Transverse colon (tissue), 4 donors: Measurements from ENCODE around the gene OXTR. TPM values are rescaled to one million over a fixed set of nuclear protein-coding genes. Genes with fewer than 3 reads are reported as not detected.

ENCODE experiments used
- DNase-seq: peaks from one replicate; pipeline ENCODE4 v3.0.0-alpha.2; 2019
- H3K27ac ChIP-seq, 4 donors: fragments of 200-600 bp; sonication (generic); 2 replicates each; pipeline ENCODE4 v1.5.1; 2016 to 2018; ENCODE audit warnings: inconsistent platforms in 4 of 4
- H3K27me3 ChIP-seq: fragments of 200-600 bp; sonication (generic); 2 replicates; pipeline ENCODE4 v1.5.1; 2017; ENCODE audit warnings: inconsistent platforms
- H3K36me3 ChIP-seq, 4 donors: fragments of 200-600 bp; sonication (generic); 2 replicates each; pipeline ENCODE4 v1.5.1; 2017 to 2019; ENCODE audit warnings: inconsistent platforms in 4 of 4
- H3K4me1 ChIP-seq, 4 donors: fragments of 200-600 bp; sonication (generic); 2 replicates each; pipeline ENCODE4 v1.5.1; 2017 to 2020; ENCODE audit warnings: inconsistent platforms in 4 of 4
- H3K4me3 ChIP-seq, 4 donors: fragments of 200-600 bp; sonication (generic); 1 replicate in 1 of 4; 2 replicates in 3 of 4; pipeline versions ENCODE4 v1.5.1 to v1.6.1; 2017 to 2019; ENCODE audit warnings: inconsistent platforms in 4 of 4
- H3K9me3 ChIP-seq, 2 donors: fragments of 200-600 bp; sonication (generic); 2 replicates each; pipeline ENCODE4 v1.5.1; 2017 to 2019; ENCODE audit warnings: inconsistent platforms in 2 of 2
- CTCF ChIP-seq, 5 experiments: fragments of 200-600 bp in 3 of 5; fragments of 450-650 bp in 2 of 5; sonication (generic) in 3 of 5; IDR thresholded peaks; 1 replicate in 2 of 5; 2 replicates in 3 of 5; pipeline ENCODE4 v1.5.1; 2016 to 2017; ENCODE audit warnings: antibody characterized with exemption in 5 of 5, inconsistent platforms in 3 of 5, mild to moderate bottlenecking in 2 of 5, moderate library complexity in 1 of 5
- EP300 ChIP-seq: sonication (generic); formaldehyde crosslinking; IDR thresholded peaks from one replicate; pipeline ENCODE4 v1.6.1; 2017; ENCODE audit warnings: antibody characterized with exemption, low read depth
- POLR2A ChIP-seq: fragments of 450-650 bp; IDR thresholded peaks from one replicate; pipeline ENCODE4 v1.6.1; 2016; ENCODE audit warnings: antibody characterized with exemption, mild to moderate bottlenecking, moderate library complexity
- POLR2AphosphoS5 ChIP-seq, 3 donors: sonication (generic); formaldehyde crosslinking; IDR thresholded peaks; one replicate each; pipeline ENCODE4 v1.6.1; 2016; ENCODE audit warnings: antibody characterized with exemption in 3 of 3
- WGBS, 2 donors: methylation state at CpG; one replicate each; pipeline ENCODE4 v1.1.5; 2018; ENCODE audit warnings: low coverage in 1 of 2; 5-methylcytosine and 5-hydroxymethylcytosine counted together
- in situ Hi-C, 4 donors: fragments of 200-750 bp; cut with MboI; loops; one replicate each; pipeline versions ENCODE4 v1.15.0 to v1.15.1; 2017; ENCODE audit warnings: low sequenced_read_pairs in 3 of 4, low pct_ligation_motif_present in 1 of 4, low pct_unique_long_range_greater_than_20kb in 1 of 4
- intact Hi-C: fragments of 100-400 bp; cut with DNase I; formaldehyde crosslinking; loops from one replicate; pipeline ENCODE4 v1.15.1; 2023; ENCODE audit warnings: low total_unique reads
- total RNA-seq, 4 donors: library from RNA; depleted of rRNA; stranded (reverse); fragments of >200 nt; gene quantifications; one replicate each; pipeline ENCODE4 v1.1.0, GENCODE V29; 2016

Gene OXTR
- total RNA-seq, 4 donors from 2014 or later, result 0.27 to 1.1 TPM; not detected in 2

- in situ Hi-C loops, result no loop called here
- Histone ChIP-seq H3K4me1 (peaks cover 3 to 23% (median 17%) of the 10 kb centered on the region in 4 donors), H3K9me3 (no peaks in the 10 kb centered on the region), H3K36me3 (no peaks in the 10 kb centered on the region), H3K27ac (no peak overlapping the region), H3K27me3 (peaks cover 36% of the 10 kb centered on the region), H3K4me3 (no peak overlapping the region)
- TF ChIP-seq EP300 (no peak), CTCF (IDR thresholded peaks at IDR 0.05) (no peak), POLR2A (no peak), POLR2AphosphoS5 (IDR thresholded peaks at IDR 0.05) (no peak)
- intact Hi-C loops, result no loop called here
- 94% methylated on average over 6 of the region's 6 CpGs; no CpG with 5 or more reads in 1 of the 2 donors for WGBS, 2 donors
- no peak for DNase-seq
Measured at GRCh38 chr3:8764528-8764927, 4.9 kb downstream of the OXTR start.

GRCh38 chr3:8762607-8763377 is 6.6 kb downstream of the OXTR start:
- H3K36me3 ChIP-seq, result no peaks in the 10 kb centered on the region
- TF ChIP-seq CTCF (IDR thresholded peaks at IDR 0.05) (no peak), POLR2AphosphoS5 (IDR thresholded peaks at IDR 0.05) (no peak), POLR2A (no peak), EP300 (no peak)
- WGBS, 2 donors, result 87 to 100% methylated on average over 1 to 11 of the region's 11 CpGs
- peaks cover 18% of the 10 kb centered on the region for H3K27me3 ChIP-seq
- in situ Hi-C loops, result no loop called here
- no peak overlapping the region for H3K27ac ChIP-seq
- H3K4me1 ChIP-seq, result peaks cover 0 to 6% (median 3%) of the 10 kb centered on the region in 4 donors
- H3K4me3 ChIP-seq, result no peak overlapping the region
- intact Hi-C loops, result no loop called here
- no peaks in the 10 kb centered on the region for H3K9me3 ChIP-seq
- DNase-seq, result no peak

- Histone ChIP-seq H3K4me1 (no peaks in the 10 kb centered on the region), H3K4me3 (no peak overlapping the region), H3K27me3 (peaks cover 9% of the 10 kb centered on the region), H3K27ac (no peak overlapping the region), H3K9me3 (no peaks in the 10 kb centered on the region), H3K36me3 (no peaks in the 10 kb centered on the region)
- TF ChIP-seq EP300 (no peak), POLR2A (no peak), CTCF (IDR thresholded peaks at IDR 0.05) (no peak), POLR2AphosphoS5 (IDR thresholded peaks at IDR 0.05) (no peak)
- DNase-seq, result no peak
- intact Hi-C loops, result no loop called here
- WGBS, 2 donors, result 80 to 100% methylated on average over 1 to 5 of the region's 5 CpGs
- in situ Hi-C loops, result no loop called here
Measured at GRCh38 chr3:8761866-8762265, 7.5 kb downstream of the OXTR start.

- WGBS, 2 donors, result 92% methylated on average over 5 of the region's 5 CpGs; no CpG with 5 or more reads in 1 of the 2 donors
- Histone ChIP-seq H3K9me3 (no peaks in the 10 kb centered on the region), H3K4me3 (no peak overlapping the region), H3K27me3 (no peaks in the 10 kb centered on the region), H3K4me1 (no peaks in the 10 kb centered on the region), H3K36me3 (no peaks in the 10 kb centered on the region), H3K27ac (no peak overlapping the region)
- no peak for DNase-seq
- no peak for TF ChIP-seq CTCF (IDR thresholded peaks at IDR 0.05)
- TF ChIP-seq POLR2AphosphoS5 (IDR thresholded peaks at IDR 0.05), result no peak
- no peak for TF ChIP-seq EP300
- TF ChIP-seq POLR2A, result no peak
- in situ Hi-C loops (no loop called here), intact Hi-C loops (no loop called here)
Measured at GRCh38 chr3:8760506-8760905, 8.9 kb downstream of the OXTR start.
